K562 treated with DMSO at 1 percent for 12 hours (cell line): ENCODE data around the gene GPR153. TPM values are rescaled to one million over a fixed set of nuclear protein-coding genes. Genes with fewer than 3 reads are reported as not detected.

Source experiments
- total RNA-seq: library from RNA; unstranded; fragments of 300-600 nt; gene quantifications from 2 replicates; pipeline ENCODE4 v1.2.3, GENCODE V29; 2022; ENCODE audit not compliant: insufficient read depth

GPR153 gene
- total RNA-seq, result 0.93 and 2.1 TPM in 2 replicates

DNA sequence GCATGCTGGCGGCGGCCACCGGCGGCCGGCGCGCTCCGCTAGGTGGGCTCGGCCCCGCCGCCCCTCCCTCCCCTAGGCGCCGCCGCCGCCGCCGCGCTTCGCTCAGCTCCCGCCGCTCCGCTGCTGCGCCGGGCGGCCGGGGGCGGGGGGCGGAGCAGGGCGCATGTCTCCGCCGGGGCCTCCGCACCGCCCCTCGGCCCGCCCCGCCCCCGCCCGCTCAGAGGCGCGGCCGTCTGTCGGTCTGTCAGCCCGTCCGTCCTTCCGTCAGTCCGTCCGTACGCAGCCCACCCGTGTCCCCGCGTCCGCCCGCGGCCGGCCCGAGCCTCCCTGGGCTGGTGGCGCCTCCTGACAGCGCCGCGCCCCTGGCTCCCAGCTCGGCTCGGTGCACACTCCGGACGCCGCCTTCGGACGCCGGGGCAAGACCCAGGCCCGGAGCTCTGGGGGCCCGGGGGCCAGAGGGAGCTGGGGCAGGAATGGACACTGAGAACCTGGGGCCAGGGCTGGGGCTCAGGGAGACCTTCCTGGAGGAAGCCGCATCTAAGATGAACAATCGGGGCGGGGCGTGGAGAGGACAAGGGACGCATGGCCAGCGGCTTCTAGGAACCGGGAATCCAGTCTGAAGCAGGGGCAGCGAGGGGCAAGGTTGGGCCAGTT is at the start of gene GPR153:
GPR153 (minus strand) TSS at position 138 of the 654 bp plus-strand sequence. CDS start 6,193 bp downstream, outside the sequence.

DNA sequence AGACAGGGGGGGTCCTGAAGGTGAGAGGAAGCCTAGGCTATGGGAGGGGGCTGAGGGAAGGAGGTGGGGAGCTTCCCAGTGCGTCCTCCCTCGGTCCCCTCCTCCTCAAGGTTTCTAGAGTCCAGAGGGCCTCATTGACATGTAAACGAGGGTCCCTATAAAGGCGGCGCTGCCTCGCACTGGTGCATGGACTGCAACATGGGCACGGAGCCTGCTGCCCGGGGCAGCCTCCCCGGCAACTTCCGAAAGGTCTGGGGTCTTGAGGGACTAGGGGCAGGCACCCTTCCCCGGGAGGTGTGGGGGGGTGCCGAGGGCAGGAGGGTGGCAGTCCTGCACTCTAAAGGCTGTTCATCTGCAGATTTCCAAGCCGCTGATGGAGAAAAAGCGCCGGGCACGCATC is 16.9 kb downstream of the GPR153 start, which contains the start of gene HES3:
HES3 (plus strand) TSS at position 187 of the 400 bp plus-strand sequence; CDS start at position 374, 187 bp downstream.

DNA sequence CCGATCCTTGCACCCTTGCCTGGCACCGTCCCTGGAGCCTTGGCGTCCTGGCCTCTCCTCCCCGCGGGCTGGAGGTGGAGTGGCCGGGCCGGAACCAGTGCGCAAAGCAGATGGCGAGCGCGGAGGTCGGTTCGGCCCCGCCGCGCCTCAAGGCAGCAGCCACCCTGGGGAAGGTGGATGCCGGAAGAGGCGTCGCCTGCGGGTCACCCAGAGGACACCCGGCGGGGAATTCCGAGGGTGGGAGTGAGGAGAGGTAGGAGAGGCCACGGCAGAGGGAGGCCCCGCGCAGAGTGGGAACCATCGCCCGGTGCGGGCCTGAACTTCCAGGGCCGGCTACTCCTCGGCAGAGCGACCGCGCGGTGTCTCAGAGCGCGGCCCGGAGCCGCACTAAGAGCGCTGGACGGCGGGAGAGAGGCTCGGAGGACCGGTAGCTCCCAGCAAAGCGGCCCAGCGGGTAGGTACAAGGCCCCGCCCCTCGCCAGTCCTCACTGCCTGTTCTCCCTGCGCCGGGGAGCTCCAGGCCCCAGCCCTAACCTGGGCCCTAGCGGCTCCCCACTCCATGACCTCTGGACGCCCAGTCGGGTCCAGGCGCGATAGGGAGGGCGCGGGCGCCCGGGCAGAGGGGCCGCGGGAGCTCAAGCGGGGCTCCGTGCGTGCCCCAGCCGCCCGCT is 54.9 kb downstream of the GPR153 start, which contains the start of gene RNF207:
RNF207 (plus strand) TSS at position 271 of the 671 bp plus-strand sequence. CDS start 417 bp downstream, outside the sequence.

DNA sequence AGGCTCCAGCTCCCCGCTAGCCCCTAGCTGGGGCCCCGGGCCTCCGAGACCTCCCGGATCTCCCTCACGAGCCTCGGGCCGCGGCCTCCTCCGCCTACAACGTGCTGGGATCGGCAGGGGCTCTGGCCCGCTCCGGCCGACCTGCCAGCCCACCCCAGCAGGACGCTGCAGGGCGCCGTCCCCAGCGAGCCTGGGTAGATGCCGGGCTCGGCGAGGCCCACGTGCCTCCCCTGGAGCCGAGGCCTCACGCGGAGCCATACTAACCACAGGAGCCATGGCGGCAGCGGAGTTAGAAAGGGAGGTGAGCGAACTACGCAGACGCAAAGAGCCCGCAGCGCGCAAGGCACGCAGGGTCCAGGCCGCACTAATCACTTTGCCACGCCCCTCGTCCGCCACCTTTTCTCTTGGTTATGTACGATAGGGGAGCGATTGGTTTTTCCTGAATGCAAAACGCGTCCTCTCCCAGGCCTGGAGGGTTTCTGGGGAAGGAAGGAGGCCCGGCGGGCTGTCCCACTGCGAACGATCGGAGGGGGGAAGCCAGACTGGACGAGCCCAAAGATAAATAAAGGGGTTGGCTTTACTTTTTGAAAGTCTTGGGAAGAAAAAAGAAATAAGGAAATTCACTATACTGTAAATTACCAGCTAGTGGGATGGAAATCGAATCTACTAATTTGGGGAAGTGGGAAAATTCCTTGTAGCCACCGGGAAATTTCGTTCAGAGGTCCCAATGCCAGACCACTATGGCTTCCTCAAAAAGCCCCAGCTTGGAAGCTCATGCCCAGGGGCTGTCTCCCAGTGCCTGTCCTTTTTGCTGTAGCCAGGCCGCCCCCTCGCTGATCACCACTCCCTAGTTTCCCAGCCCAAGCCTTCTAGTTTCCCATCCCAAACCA is 61.4 kb downstream of the GPR153 start, which contains the start of gene RPL22:
RPL22 (minus strand) TSS at position 298 of the 890 bp plus-strand sequence; CDS start at position 276, 22 bp downstream.

Other genes with a start within 250 kb of the GPR153 start
- 14.1 and 25.1 TPM in 2 replicates for gene KCNAB2, start 215.2 kb downstream of the GPR153 start, total RNA-seq
- gene CHD5, start 80.8 kb downstream of the GPR153 start, total RNA-seq, result 0.13 and 0.51 TPM in 2 replicates
- gene RPL22, start 61.5 kb downstream of the GPR153 start, total RNA-seq, result 409 and 754 TPM in 2 replicates
- gene RNF207, start 55.0 kb downstream of the GPR153 start, total RNA-seq, result 3.5 and 7.6 TPM in 2 replicates
- gene ICMT, start 25.1 kb downstream of the GPR153 start, total RNA-seq, result 30.3 and 74.7 TPM in 2 replicates
- not detected in 2 replicates for gene HES3, start 16.9 kb downstream of the GPR153 start, total RNA-seq
- 56.8 and 68.8 TPM in 2 replicates for gene ACOT7, start 132.7 kb upstream of the GPR153 start, total RNA-seq
- not detected in 2 replicates for gene HES2, start 158.8 kb upstream of the GPR153 start, total RNA-seq
- gene ESPN, start 163.7 kb upstream of the GPR153 start, total RNA-seq, result 2.8 and 4.0 TPM in 2 replicates
- not detected in 2 replicates for gene TNFRSF25, start 205.1 kb upstream of the GPR153 start, total RNA-seq
- gene PLEKHG5, start 230.6 kb upstream of the GPR153 start, total RNA-seq, result not detected in 2 replicates